ENCODE results near the gene SNPH.

DNA sequence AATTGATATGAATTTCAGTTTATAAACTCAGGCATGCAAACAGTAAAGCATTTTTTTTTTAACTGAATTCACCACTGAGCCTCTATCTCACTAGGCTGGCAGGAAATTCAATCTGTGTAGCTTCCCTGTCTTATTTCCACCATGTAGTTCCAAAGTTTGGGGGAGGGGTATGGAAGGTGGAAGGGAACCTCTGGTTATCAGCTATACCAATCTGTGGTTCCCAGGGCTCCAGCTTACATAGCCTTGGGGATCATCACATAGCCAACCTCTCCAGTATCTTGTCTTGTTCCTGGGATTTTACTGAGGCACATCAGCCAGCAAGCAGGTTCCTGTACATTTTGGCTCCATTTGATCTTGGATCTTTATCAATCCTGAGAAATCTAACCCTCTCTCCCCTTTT lies 24.6 kb upstream of the SNPH start:
- no peak for TF ChIP-seq BRCA1 (IDR thresholded peaks at IDR 0.05; ENCODE audit: low read depth, low read length)
- TF ChIP-seq CEBPB (IDR thresholded peaks at IDR 0.05; ENCODE audit: low read depth, low read length): no peak
- no peak for TF ChIP-seq POLR2A (IDR thresholded peaks at IDR 0.05; ENCODE audit: control extremely low read depth in 1 of 2, low read depth in 2 of 2, low read length in 2 of 2)
- TF ChIP-seq CREB1 (IDR thresholded peaks at IDR 0.05): no peak
- no peak for TF ChIP-seq TAF1 (IDR thresholded peaks at IDR 0.05; ENCODE audit: low read depth, low read length)
- TF ChIP-seq, protein P1, sequence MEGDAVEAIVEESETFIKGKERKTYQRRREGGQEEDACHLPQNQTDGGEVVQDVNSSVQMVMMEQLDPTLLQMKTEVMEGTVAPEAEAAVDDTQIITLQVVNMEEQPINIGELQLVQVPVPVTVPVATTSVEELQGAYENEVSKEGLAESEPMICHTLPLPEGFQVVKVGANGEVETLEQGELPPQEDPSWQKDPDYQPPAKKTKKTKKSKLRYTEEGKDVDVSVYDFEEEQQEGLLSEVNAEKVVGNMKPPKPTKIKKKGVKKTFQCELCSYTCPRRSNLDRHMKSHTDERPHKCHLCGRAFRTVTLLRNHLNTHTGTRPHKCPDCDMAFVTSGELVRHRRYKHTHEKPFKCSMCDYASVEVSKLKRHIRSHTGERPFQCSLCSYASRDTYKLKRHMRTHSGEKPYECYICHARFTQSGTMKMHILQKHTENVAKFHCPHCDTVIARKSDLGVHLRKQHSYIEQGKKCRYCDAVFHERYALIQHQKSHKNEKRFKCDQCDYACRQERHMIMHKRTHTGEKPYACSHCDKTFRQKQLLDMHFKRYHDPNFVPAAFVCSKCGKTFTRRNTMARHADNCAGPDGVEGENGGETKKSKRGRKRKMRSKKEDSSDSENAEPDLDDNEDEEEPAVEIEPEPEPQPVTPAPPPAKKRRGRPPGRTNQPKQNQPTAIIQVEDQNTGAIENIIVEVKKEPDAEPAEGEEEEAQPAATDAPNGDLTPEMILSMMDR (IDR thresholded peaks at IDR 0.05; ENCODE audit: control extremely low read depth in 1 of 3, insufficient read depth in 1 of 3, low read depth in 1 of 3, low read length in 3 of 3): no peak
- no peak for TF ChIP-seq TCF12 (IDR thresholded peaks at IDR 0.05; ENCODE audit: low read depth, low read length)

Measured in H1 (cell line).